Lower lobe of right lung (tissue), 2 donors: ENCODE measurements around the gene CFAP43. TPM values are rescaled to one million over a fixed set of nuclear protein-coding genes. Genes with fewer than 3 reads are reported as not detected.
"Not testable (repeated sequence)": the region's sequence is repeated elsewhere in the genome, so short reads cannot be mapped to it uniquely, and the experiment has no call there.

Experiments used
- ATAC-seq, 2 donors: fragments of 200-7000 bp; cut with Tn5 transposase; one replicate each; pipeline ENCODE4 v1.9.1; 2020 to 2022; ENCODE audit warnings: mild to moderate bottlenecking in 2 of 2, moderate library complexity in 2 of 2
- DNase-seq: peaks from one replicate; pipeline ENCODE4 v3.0.0-alpha.2; 2020
- H3K27ac ChIP-seq: fragments of 200-600 bp; one replicate; pipeline ENCODE4 v1.8.0; 2022
- H3K27me3 ChIP-seq: fragments of 200-600 bp; one replicate; pipeline ENCODE4 v1.8.0; 2022; ENCODE audit warnings: low read depth
- H3K36me3 ChIP-seq: fragments of 200-600 bp; one replicate; pipeline ENCODE4 v1.8.0; 2022; ENCODE audit warnings: mild to moderate bottlenecking
- H3K4me1 ChIP-seq: fragments of 200-600 bp; one replicate; pipeline ENCODE4 v1.8.0; 2022
- H3K4me3 ChIP-seq: fragments of 200-600 bp; one replicate; pipeline ENCODE4 v1.8.0; 2022; ENCODE audit warnings: mild to moderate bottlenecking
- H3K9me3 ChIP-seq: fragments of 200-600 bp; one replicate; pipeline ENCODE4 v1.8.0; 2022
- CTCF ChIP-seq: fragments of 200-600 bp; IDR thresholded peaks from one replicate; pipeline ENCODE4 v1.8.0; 2022; ENCODE audit warnings: antibody characterized with exemption, mild to moderate bottlenecking
- intact Hi-C: fragments of 100-400 bp; cut with DNase I; formaldehyde crosslinking; loops from one replicate; pipeline ENCODE4 v1.11.0; 2022
- total RNA-seq: library from RNA; stranded (reverse); fragmentation: NEBNext Ultra II Directional; extraction: Animal tissue kit (Norgen Biotek cat#: 25700); gene quantifications from one replicate; pipeline ENCODE4 v1.2.1, GENCODE V29; 2021
- donor health status: DM: no; HTN: yes; CAD: no; lungs with severe emphysema.

Gene CFAP43
- total RNA-seq, 1 donor from 2014 or later: 12.9 TPM

GRCh38 chr10:104199567-104199966 lies 32.6 kb downstream of the CFAP43 start:
- Histone ChIP-seq H3K27ac (no peak overlapping the region), H3K4me3 (no peak overlapping the region), H3K9me3 (no peaks in the 10 kb centered on the region), H3K4me1 (no peaks in the 10 kb centered on the region), H3K36me3 (no peaks in the 10 kb centered on the region), H3K27me3 (no peaks in the 10 kb centered on the region)
- intact Hi-C loops: no loop called here
- TF ChIP-seq CTCF: no peak
- DNase-seq (no peak), ATAC-seq (no peak)

- H3K27me3 ChIP-seq: no peaks in the 10 kb centered on the region
- H3K36me3 ChIP-seq: no peaks in the 10 kb centered on the region
- no peaks in the 10 kb centered on the region for H3K9me3 ChIP-seq
- no peak overlapping the region for H3K27ac ChIP-seq
- ATAC-seq (peak; percentile 49 to 68), DNase-seq (no peak)
- H3K4me3 ChIP-seq: no peak overlapping the region
- no peaks in the 10 kb centered on the region for H3K4me1 ChIP-seq
- no peak for TF ChIP-seq CTCF
- intact Hi-C loops: no loop called here
Measured at GRCh38 chr10:104197364-104197763, 34.8 kb downstream of the CFAP43 start.

GRCh38 chr10:104195706-104196105 lies 36.5 kb downstream of the CFAP43 start:
- H3K36me3 ChIP-seq: no peaks in the 10 kb centered on the region
- no peaks in the 10 kb centered on the region for H3K27me3 ChIP-seq
- no peak overlapping the region for H3K27ac ChIP-seq
- no peaks in the 10 kb centered on the region for H3K4me1 ChIP-seq
- no peak overlapping the region for H3K4me3 ChIP-seq
- no peaks in the 10 kb centered on the region for H3K9me3 ChIP-seq
- intact Hi-C loops: no loop called here
- DNase-seq (no peak), ATAC-seq (no peak)
- no peak for TF ChIP-seq CTCF

GRCh38 chr10:104193787-104194186 lies 38.4 kb downstream of the CFAP43 start:
- Histone ChIP-seq H3K36me3 (no peaks in the 10 kb centered on the region), H3K4me1 (no peaks in the 10 kb centered on the region), H3K27ac (no peak overlapping the region), H3K4me3 (no peak overlapping the region), H3K9me3 (no peaks in the 10 kb centered on the region), H3K27me3 (no peaks in the 10 kb centered on the region)
- ATAC-seq (no peak), DNase-seq (no peak)
- TF ChIP-seq CTCF: no peak
- intact Hi-C loops: no loop called here

GRCh38 chr10:104190695-104191094 lies 41.5 kb downstream of the CFAP43 start:
- H3K4me3 ChIP-seq: no peak overlapping the region
- no peak overlapping the region for H3K27ac ChIP-seq
- no peaks in the 10 kb centered on the region for H3K9me3 ChIP-seq
- DNase-seq (no peak), ATAC-seq (no peak)
- TF ChIP-seq CTCF: no peak
- no peaks in the 10 kb centered on the region for H3K27me3 ChIP-seq
- no peaks in the 10 kb centered on the region for H3K36me3 ChIP-seq
- intact Hi-C loops: no loop called here
- no peaks in the 10 kb centered on the region for H3K4me1 ChIP-seq

GRCh38 chr10:104183682-104184081 lies 48.5 kb downstream of the CFAP43 start:
- intact Hi-C loops: no loop called here
- H3K36me3 ChIP-seq: no peaks in the 10 kb centered on the region
- H3K27me3 ChIP-seq: no peaks in the 10 kb centered on the region
- H3K4me1 ChIP-seq: no peaks in the 10 kb centered on the region
- no peak for TF ChIP-seq CTCF
- ATAC-seq (no peak), DNase-seq (no peak)
- no peak overlapping the region for H3K27ac ChIP-seq
- H3K4me3 ChIP-seq: no peak overlapping the region
- H3K9me3 ChIP-seq: no peaks in the 10 kb centered on the region

GRCh38 chr10:104174136-104174535 lies 58.0 kb downstream of the CFAP43 start:
- DNase-seq, H3K4me3 ChIP-seq, H3K36me3 ChIP-seq, H3K27ac ChIP-seq, ATAC-seq, H3K4me1 ChIP-seq, intact Hi-C loops, H3K9me3 ChIP-seq, H3K27me3 ChIP-seq: not testable (repeated sequence)
